HL-60/S4 treated with retinoic acid at 250 ng/mL for 4 days and 3 days (cell line): ENCODE data around the gene LTBP1.

Experiments
- in situ Hi-C: fragments of 300-500 bp; cut with MboI; formaldehyde crosslinking; loops from 2 replicates; pipeline ENCODE4 v1.7.0; 2022; ENCODE audit warnings: low sequenced_read_pairs

Gene LTBP1

DNA sequence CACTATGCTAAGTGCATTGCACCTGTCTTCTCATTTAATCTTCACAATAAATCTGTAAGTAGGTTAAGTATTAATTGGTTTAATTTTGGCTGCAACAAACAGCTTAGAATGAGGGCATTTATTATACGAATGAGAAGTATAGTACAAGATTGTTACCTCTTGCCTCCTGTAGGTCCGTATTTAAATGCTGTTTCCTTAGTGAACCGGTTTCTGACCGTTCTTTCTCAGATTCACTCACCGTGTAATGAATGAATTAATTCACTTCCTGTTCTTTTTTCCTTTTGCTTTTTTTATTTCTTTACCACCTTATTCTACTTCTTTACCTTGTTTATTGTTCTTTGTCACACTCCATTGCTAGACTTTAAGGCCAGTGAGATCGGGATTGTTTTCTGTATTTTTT lies 375.9 kb downstream of the LTBP1 start:
- in situ Hi-C loops = no loop called here

DNA sequence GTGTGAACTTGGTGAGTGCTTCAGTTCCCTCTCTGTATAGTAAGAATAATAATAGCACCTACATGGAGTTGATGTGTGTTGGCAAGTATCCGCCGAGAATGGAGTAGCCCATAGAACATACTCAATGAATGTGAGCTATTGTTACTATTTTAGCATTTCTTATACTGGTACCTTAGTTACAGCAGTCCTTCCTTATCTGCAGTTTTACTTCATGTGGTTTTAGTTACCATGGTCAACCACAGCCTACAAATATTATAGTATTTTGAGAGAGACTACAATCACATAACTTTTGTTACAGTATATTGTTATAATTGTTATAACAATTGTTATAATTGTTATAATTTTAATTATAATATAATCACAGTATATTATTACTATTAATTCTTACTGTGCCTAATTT lies 377.2 kb downstream of the LTBP1 start:
- in situ Hi-C loops = no loop called here

DNA sequence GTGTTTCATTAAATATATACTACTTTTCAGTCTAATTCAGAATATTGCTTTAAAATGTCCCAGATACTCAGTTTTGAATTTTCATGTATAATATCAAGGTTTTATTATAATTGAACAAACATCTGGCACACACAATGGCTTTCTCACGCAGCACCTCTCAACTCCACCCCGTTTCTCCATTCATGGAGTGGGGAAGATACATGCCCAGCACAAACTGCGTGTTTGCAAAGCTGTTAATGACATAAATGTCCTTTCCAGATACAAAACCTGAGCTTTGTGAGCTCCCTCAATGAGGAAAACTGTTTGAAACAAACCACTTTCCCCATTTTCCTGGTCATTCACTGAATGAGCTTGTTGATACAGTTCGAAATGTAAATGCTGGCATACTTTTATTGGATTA lies 379.3 kb downstream of the LTBP1 start:
- in situ Hi-C loops = no loop called here

DNA sequence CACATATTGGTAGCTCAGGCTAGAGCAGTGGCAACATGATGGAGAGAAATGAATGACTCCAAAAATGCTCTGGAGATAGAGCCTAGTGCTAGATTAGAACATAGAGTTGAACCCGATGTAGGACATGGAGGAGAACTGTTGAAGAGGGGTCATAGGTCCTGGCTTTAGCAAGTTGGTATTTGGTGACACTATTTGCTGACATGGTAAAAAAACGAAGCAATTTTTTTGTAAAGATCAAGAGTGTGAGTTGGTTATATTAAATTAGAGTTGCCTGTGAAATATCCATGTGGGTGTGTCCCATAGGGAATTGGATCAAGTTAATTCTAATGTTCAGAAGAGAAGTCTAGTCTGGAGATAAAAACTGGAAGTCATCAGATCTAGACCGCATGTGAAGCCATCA lies 386.7 kb downstream of the LTBP1 start:
- in situ Hi-C loops = no loop called here

DNA sequence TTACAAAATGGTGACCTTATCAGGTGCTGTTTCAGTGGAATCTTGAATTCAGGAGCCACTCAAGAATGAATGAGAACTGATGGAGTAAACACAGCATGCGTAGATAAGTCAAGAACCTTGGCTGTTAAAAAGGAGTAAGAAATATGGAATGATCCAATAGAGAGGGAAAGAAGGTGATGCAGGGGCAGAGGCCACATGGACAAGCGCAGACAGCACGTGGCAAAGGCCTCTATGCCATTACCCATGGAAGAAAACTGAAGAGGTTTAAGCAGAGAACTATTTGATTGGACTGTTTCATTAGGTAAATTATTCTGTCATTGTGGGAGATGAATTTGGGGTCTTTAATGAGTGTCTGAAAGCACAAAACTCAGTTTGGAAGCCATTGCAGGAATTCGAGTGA lies 387.3 kb downstream of the LTBP1 start:
- in situ Hi-C loops = no loop called here

DNA sequence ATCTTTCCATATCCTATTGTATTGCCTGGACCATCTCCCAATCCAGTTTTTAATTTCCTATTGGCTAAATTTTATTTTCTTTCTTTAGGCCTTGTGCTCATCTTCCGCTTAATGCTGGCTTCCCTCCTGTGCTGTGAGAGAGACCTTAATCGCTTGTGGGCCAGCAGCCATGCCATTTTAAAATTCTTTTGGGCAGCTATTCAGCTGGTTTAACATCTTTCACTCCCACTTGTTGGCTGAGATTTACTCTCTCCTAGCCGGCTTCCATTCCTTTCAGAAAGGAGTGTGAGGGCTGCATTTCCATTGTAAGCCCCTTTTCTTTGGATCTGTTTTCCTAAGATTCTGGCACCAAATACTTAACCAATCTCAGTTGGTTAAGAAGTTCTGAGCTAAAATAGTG lies 388.8 kb downstream of the LTBP1 start:
- in situ Hi-C loops = no loop called here

DNA sequence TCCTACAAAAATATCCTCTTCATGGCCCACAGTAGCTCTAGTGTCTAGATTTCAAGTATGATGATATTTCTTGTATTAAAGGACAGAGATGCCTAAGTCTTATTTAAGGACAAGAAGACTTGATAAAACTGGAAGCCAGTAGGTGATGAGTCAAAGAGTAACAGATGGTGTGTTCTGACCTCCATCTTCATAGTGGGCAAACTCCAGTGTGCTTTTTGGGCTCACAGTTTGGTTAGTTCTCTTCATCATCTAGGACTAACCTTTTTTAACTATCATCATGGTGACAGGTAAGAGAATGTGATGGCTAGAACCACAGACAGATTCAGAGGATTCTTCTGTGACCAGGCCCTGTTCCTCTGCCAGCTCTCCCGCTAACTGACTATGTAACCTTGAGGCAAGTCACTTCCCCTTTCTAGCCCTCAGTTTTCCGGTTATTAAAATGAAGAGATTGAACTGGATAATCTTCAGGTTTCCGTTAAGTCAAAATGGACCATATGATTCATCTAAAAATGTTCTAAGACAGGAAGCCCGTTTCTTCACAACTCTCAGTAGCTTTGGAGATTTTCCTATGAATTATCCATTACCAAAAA lies 389.4 kb downstream of the LTBP1 start:
- in situ Hi-C loops = no loop called here

DNA sequence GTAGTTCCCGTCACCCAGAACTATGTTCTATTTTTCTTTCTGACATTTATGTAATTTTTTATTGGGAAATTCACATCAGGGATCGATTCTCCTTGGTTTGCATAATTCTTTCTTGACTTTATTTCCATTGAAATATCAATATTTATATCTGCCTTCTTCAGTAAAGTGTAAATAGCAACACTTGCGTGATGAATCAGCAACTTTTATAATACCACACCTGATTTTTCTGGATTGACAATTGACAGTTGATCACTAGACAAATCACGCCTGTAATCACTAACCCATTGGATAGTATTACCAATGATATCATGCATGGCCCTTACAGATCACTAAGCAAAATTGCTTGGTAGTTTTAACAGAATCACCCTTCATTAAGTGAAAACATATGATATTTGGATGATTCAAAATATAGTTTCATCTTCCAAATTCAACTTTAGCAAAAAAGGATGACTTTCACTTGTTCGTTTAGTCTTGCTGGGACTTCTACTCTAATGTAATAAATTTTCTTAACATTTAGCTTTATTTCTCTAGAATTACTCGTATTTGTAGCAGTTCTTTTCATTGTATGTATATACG lies 390.7 kb downstream of the LTBP1 start:
- in situ Hi-C loops = no loop called here

DNA sequence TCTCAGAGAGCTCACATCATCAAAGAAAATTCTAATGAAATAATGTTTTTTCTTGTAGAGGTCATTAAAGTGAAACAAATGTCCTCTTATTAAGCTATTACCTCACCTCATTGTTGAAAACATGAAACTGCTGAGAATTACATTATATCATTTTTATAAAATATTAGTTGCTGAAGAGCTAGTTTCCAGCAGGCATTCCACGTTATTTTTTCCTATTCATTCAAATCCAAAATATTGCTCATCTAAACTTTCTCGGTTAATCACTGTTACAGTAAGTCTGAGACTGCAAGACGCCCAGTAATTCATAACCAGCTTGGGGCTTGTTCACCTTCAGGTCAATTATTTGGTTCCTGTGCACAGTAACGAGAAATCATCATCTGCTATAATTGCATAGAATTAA lies 391.2 kb downstream of the LTBP1 start:
- in situ Hi-C loops = no loop called here

DNA sequence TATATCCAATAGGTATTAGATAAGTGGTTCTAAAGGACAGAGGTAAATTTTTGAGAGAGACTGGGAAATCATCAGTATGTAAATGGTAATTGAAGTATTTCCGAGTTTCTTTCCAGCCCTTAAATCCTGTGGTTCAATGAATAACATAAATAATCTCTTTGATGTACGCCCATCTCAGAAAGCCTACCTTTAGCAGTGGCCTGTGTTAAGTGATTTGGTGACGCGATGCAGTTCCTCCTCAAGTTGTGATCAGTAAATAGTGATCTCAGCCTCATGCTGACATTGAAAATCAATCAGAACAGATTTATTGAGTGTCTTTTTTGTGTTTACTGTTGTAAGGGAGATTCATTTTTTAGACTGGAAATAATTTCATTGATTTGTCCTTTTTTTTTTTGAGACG lies 392.5 kb downstream of the LTBP1 start:
- in situ Hi-C loops = no loop called here

DNA sequence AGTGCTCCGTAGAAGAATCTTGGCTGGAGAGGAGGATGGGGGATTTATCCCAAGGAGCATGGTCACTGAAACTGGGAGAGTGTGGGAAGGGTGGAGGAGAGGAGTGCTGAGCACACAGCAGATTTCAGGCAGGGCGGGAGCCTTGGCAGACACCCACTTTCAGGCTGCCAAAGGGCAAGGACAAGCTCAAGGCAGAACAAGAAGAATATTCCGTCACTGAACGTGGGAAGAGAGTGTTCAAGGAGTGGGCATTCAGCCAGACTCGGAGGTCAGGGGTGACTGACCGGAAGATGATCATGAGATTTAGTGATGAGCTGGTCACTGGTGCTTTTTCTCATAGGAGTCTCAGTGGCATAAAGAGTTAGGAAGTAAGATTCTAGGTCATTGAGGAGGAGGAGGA lies 393.5 kb downstream of the LTBP1 start:
- in situ Hi-C loops = no loop called here

DNA sequence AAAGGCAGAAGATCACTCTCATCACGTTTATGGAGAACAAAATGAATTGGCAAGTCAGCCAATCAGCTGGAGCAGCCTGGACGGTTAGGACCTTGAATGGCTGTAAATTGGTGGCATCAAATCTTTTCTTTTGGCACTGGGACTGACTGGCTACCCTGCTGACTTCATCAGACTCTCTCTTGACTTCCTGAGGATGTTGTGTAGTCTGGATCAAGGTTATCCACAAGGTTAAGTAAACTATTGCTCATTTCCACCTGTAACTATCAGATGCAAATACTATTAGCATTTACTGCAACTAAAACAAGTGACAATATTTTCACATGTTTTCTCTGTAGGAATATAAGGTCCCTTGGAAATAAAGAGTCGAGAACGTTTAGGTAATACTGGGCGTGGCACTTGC lies 395.4 kb downstream of the LTBP1 start:
- in situ Hi-C loops = no loop called here

DNA sequence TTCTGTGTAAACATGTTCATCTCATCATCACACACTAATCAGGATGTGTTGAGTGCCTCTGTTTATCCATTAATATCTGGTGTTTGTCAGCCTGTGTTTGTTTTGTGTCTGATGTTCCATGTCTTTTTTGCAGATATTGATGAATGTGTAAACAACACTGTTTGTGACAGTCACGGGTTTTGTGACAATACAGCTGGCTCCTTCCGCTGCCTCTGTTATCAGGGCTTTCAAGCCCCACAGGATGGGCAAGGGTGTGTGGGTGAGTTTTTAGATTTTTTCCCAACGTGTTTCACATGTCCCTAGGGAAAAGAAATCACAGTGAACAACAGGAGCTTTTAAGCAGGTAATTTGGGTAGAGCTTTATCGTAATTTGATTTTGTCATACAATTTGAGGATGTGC lies 396.0 kb downstream of the LTBP1 start:
- in situ Hi-C loops = no loop called here

DNA sequence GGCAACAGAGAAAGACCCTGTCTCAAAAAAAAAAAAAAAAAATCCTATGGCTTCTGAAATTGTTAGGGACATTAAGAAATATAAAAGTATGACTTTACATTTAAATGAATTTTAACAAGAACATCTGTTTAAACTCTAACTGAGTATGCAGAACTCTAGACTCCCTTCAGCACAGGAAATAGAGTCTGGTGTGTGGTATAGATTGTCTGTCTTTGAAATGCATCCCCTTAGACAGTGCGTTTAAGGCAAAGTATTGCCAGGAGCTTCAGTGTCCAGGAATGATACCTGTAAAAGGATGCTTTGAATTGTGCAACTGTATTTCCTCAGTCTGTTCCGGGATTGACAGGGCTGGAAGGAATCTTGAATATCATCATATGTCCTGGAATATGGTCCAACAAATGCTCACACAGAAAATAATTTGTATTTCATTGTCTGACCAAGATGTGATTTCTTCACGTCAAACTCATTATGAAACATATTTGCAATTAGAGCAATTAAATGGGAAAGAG lies 396.7 kb downstream of the LTBP1 start:
- in situ Hi-C loops = no loop called here

DNA sequence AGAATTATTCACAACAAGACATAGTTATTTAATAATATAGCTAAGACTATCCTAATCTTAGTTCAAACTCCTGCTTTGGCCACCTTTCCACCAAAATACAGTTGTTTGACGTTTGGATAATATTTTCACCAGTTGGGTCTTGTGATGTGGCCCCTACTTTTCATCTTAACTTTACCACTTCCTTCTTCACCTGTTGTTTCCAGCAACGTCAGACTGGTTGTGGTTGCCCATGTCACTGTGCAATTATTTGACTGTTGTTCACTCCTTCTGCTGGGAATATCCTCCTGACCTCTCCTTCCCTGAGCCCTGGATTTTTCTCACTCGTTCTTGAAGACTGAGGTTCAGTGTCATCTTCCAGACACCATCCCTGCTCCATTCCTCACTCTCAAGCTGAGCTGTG lies 397.5 kb downstream of the LTBP1 start:
- in situ Hi-C loops = no loop called here

DNA sequence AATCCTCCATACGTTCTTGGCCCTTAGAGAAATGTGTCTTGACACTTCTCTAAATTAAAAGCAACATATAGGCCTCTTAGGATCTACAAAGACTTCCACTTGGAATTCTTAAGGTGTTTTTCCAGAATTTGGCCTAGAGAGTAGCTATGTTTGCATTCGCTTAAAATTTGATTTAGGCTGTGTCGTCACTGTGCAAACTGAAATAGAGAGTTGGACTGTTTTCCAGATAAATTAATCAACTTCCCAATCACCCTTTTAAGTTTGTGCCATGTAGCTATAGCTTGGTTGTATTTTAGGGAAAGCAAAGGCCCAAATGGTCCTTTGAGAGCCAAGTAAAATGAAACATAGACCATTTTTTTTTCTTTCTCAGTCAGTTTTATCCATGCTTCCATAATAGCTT lies 401.1 kb downstream of the LTBP1 start:
- in situ Hi-C loops = no loop called here

DNA sequence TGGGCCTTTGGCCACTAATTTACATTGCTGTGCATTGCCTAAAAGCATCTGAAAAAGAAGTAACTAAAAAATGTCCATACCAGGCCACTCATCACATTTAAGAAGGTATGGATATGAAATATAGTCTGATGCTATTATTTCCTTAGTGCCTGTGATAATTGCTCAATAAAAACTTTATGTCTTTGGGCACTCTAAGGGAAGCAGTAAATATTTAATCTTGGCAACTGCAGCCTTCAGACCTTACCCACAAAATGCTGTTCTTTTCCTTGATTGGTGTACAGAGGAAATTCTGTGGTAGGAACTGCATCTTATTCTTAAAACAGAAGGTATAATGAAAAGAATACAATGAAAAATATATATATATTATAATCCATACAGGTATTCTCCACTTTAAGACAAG lies 403.9 kb downstream of the LTBP1 start:
- in situ Hi-C loops = no loop called here

DNA sequence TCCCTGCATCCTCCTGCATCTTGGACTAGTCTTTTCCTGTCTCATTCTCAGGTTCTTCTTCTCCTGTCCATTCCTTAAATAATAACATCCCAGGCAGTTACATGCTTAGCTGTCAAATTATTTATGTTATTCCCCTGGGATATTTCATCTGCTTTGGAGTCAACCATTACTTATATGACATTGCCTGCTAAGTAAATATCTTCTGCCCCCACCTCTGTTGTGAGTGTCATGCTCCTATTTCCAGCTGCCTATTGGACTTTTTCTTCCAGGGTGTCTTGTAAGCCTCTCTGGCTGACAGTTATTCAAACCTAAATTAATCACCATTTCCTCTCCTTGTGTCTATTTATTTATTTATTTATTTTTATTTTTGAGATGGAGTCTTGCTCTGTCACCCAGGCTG lies 405.0 kb downstream of the LTBP1 start:
- in situ Hi-C loops = no loop called here

DNA sequence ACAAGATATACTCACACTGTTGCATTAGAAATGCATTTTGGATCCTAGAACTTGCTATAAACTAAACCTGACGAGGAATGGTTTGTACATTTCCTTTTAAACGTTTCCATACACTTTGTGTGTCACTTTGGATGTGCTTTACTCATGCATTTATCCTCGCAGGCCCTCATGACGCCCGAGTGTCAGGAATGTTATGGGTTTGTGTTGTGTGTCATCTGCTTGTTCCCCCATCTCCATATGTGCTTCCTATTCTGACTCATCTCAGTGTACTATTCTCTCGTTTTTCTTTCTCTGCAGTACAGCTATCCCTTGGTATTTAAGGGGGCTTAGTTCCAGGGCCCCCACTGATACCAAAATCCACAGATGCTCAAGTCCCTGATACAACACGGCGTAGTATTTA lies 408.2 kb downstream of the LTBP1 start:
- in situ Hi-C loops = no loop called here

DNA sequence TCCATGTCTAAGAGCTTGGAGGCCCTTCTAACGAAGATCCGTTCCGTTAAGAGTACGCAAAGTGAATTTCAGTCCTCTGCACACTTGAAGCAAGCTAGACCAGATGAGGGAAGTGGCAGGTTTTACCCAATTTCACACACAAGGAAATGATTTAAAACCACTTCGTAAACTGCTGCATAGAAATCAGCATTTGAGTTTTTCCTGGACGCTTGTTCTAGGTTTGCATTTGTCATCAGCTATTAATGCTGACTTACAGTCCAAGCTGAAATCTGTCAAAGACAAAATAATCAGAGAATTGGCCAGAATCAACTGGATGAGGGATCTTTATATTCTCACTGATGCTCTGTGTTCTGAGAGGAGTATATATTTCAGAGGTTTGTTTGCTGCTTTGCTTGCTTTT lies 412.1 kb downstream of the LTBP1 start:
- in situ Hi-C loops = no loop called here

DNA sequence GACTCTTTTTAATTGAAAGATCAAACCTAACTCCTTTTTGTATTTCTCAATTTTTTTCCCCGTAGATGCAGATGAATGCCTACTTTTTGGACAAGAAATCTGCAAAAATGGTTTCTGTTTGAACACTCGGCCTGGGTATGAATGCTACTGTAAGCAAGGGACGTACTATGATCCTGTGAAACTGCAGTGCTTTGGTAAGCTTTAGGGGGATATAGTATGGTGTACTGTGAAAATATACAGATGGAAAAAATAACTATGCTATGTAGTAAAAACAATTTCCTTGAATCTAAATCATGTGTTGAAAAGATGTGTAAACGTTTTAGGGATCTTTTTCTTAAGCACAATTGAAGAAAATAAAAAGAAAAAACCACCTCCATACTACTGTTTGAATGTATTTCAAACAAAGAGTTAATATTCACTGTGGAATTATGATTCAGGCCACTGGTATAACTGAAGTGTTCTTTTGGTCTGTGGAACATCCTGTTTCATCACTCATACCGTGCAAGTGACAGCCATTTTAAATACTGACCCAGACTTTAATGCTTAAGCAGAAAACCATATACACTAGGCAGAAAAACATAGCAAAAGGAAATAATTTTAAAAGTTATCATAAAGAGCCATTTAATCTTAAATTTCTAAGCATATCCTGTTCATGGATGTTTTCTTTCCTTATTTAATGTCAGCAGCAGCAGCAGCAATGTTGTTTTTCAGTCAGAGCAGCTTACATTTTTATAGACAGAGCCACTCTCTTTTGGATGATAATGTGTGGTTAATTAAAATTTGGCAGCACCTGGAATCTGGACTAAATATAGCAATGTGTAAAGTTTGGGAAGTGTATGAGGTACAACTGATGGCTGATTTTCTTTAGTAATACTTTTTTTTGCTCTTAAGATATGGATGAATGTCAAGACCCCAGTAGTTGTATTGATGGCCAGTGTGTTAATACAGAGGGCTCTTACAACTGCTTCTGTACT lies 416.9 kb downstream of the LTBP1 start:
- in situ Hi-C loops = no loop called here
